K562 (cell line): ENCODE results near the gene AAR2. TPM values are rescaled to one million over a fixed set of nuclear protein-coding genes. Genes with fewer than 3 reads are reported as not detected.

ENCODE experiments used
- ATAC-seq: fragments of 200-7000 bp; cut with Tn5 transposase; 3 replicates; pipeline ENCODE4 v1.9.1; 2020; ENCODE audit warnings: moderate library complexity
- BruUV-seq: library from RNA; stranded (reverse); fragments of 400-500 nt; replicated peaks from 2 replicates; lab custom pipeline; 2021; lab: Mats Ljungman, UMichigan
- CTCF ChIA-PET: fragments of 300-600 bp; formaldehyde crosslinking; extraction: SDS; loops from one replicate; lab custom pipeline; 2021; ENCODE audit warnings: low intra/inter-chr PET ratio; lab: Yijun Ruan, JAX
- POLR2A ChIA-PET: fragments of 300-600, 350-650 bp; sonication (Branson Sonifier 250); formaldehyde crosslinking; extraction: SDS; loops from one replicate; lab custom pipeline; 2021; ENCODE audit warnings: antibody characterized with exemption, inconsistent platforms; lab: Yijun Ruan, JAX
- DNase-seq, 4 experiments: peaks; one replicate each; pipeline versions ENCODE4 v3.0.0 to v3.0.0-alpha.2; 2011 to 2018; ENCODE audit warnings: low spot score in 3 of 4, mixed read lengths in 3 of 4; ENCODE audit errors: extremely low read depth in 1 of 4
- FAIRE-seq: peaks from 2 replicates; lab custom pipeline; 2011; peaks lifted over from hg19 to GRCh38; lab: Jason Lieb, UNC
- H2AFZ ChIP-seq: 2 replicates; pipeline ENCODE4 v1.6.0; 2011; ENCODE audit warnings: low read depth, low read length, control low read depth, inconsistent platforms
- H3K27ac ChIP-seq: fragments of 200-600 bp; 3 replicates; pipeline ENCODE4 v1.8.0; 2011; ENCODE audit warnings: low read depth, mild to moderate bottlenecking, control low read depth, inconsistent platforms, low read length, moderate library complexity, mixed read lengths; ENCODE audit errors: extremely low read depth
- H3K27me3 ChIP-seq, 2 experiments: fragments of 300-600 bp in 1 of 2; 2 replicates in 1 of 2; 3 replicates in 1 of 2; pipeline versions ENCODE4 v1.6.0 to v1.8.0; 2011; ENCODE audit warnings: inconsistent platforms in 2 of 2, low read length in 2 of 2, mild to moderate bottlenecking in 1 of 2, mixed read lengths in 1 of 2, moderate library complexity in 1 of 2; ENCODE audit not compliant: control insufficient read depth in 2 of 2, insufficient read depth in 2 of 2
- H3K36me3 ChIP-seq: fragments of 300-600 bp; 3 replicates; pipeline ENCODE4 v1.8.0; 2011; ENCODE audit warnings: mild to moderate bottlenecking, low read length, inconsistent platforms; ENCODE audit not compliant: control insufficient read depth, insufficient read depth
- H3K4me1 ChIP-seq, 2 experiments: fragments of 200-600 bp in 1 of 2; replicated peaks in 1 of 2; 2 replicates in 1 of 2; 3 replicates in 1 of 2; pipeline versions ENCODE4 v1.5.1 to v1.8.0; 2011; ENCODE audit warnings: inconsistent platforms in 2 of 2, low read length in 2 of 2, mild to moderate bottlenecking in 1 of 2, mixed read lengths in 1 of 2, moderate library complexity in 1 of 2; ENCODE audit not compliant: control insufficient read depth in 2 of 2, insufficient read depth in 2 of 2
- H3K4me2 ChIP-seq: 2 replicates; pipeline ENCODE4 v1.6.1; 2011; ENCODE audit warnings: low read length, control low read depth, inconsistent platforms, mixed read lengths; ENCODE audit not compliant: insufficient read depth
- H3K4me3 ChIP-seq: fragments of 200-600 bp; sonication (generic), shearing (Covaris generic); 2 replicates; pipeline ENCODE4 v1.5.1; 2016; ENCODE audit warnings: control low read depth, inconsistent platforms
- H3K79me2 ChIP-seq: fragments of 200-600 bp; 3 replicates; pipeline ENCODE4 v1.8.0; 2011; ENCODE audit warnings: low read length, inconsistent platforms; ENCODE audit not compliant: control insufficient read depth, insufficient read depth
- H3K9ac ChIP-seq, 2 experiments: 2 replicates each; pipeline versions ENCODE4 v1.6.0 to v1.6.1; 2011; ENCODE audit warnings: low read depth in 2 of 2, low read length in 2 of 2, control low read depth in 1 of 2, inconsistent platforms in 1 of 2, mild to moderate bottlenecking in 1 of 2, mixed read lengths in 1 of 2; ENCODE audit not compliant: insufficient read depth in 1 of 2
- H3K9me1 ChIP-seq: one replicate; pipeline ENCODE4 v1.6.0; 2011; ENCODE audit warnings: inconsistent platforms, mild to moderate bottlenecking, low read length, moderate library complexity; ENCODE audit not compliant: control insufficient read depth, insufficient read depth
- H3K9me3 ChIP-seq: replicated peaks from 2 replicates; pipeline ENCODE4 v1.5.1; 2011; ENCODE audit warnings: low read depth, low read length, inconsistent platforms; ENCODE audit not compliant: control insufficient read depth, insufficient read depth
- H4K20me1 ChIP-seq: replicated peaks from 2 replicates; pipeline ENCODE4 v1.6.1; 2011; ENCODE audit warnings: low read length, inconsistent platforms, mixed read lengths; ENCODE audit not compliant: control insufficient read depth, insufficient read depth
- ARNT ChIP-seq, 2 experiments: fragments of 450-650 bp; IDR thresholded peaks; 2 replicates each; pipeline ENCODE4 v1.6.1; 2016; ENCODE audit warnings: mild to moderate bottlenecking in 1 of 2
- BRD9 ChIP-seq: fragments of 450-650 bp; IDR thresholded peaks from 2 replicates; pipeline ENCODE4 v1.6.1; 2018; ENCODE audit warnings: low read depth; ENCODE audit not compliant: partially characterized antibody
- CREM ChIP-seq: IDR thresholded peaks from 2 replicates; pipeline ENCODE4 v1.6.1; 2014; ENCODE audit warnings: antibody characterized with exemption, low read depth
- MEIS2 ChIP-seq: fragments of 450-650 bp; IDR thresholded peaks from 2 replicates; pipeline ENCODE4 v1.6.1; 2014; ENCODE audit warnings: mild to moderate bottlenecking; ENCODE audit not compliant: partially characterized antibody
- MXI1 ChIP-seq: IDR thresholded peaks from 2 replicates; pipeline ENCODE4 v1.6.1; 2011; ENCODE audit warnings: low read depth, mild to moderate bottlenecking, improper control_type of control experiment, low read length
- PML ChIP-seq: IDR thresholded peaks from 2 replicates; pipeline ENCODE4 v1.6.1; 2012; ENCODE audit warnings: low read length, inconsistent platforms
- SIN3B ChIP-seq: fragments of 450-650 bp; IDR thresholded peaks from 2 replicates; pipeline ENCODE4 v1.6.1; 2017; ENCODE audit warnings: low read depth, mild to moderate bottlenecking, moderate library complexity
- SMAD4 ChIP-seq: fragments of 250-450 bp; sonication (Bioruptor Pico); conservative IDR thresholded peaks from 2 replicates; pipeline ENCODE4 v1.8.0; 2021; ENCODE audit warnings: inconsistent platforms, mild to moderate bottlenecking, moderate library complexity
- TCF7L2 ChIP-seq: fragments of 150-350 bp; IDR thresholded peaks from 2 replicates; pipeline ENCODE4 v1.6.1; 2016; ENCODE audit warnings: low read depth, mild to moderate bottlenecking, low read length, moderate library complexity
- TGIF2 ChIP-seq: sonication (generic); formaldehyde crosslinking; IDR thresholded peaks from 2 replicates; pipeline ENCODE4 v1.8.1; 2022; ENCODE audit warnings: mild to moderate bottlenecking, missing genetic modification reagents, moderate library complexity
- ZNF134 ChIP-seq: fragments of 250-450 bp; sonication (Bioruptor Pico); conservative IDR thresholded peaks from 2 replicates; pipeline ENCODE4 v1.4.0; 2020
- ZNF197 ChIP-seq: fragments of 200-800 bp; sonication (Bioruptor generic); IDR thresholded peaks from 2 replicates; pipeline ENCODE4 v1.6.1; 2016; ENCODE audit warnings: low read depth, missing genetic modification characterization, missing compliant biosample characterization
- ZNF3 ChIP-seq: fragments of 250-450 bp; sonication (Bioruptor Pico); IDR thresholded peaks from 2 replicates; pipeline ENCODE4 v1.5.0; 2021; ENCODE audit warnings: mild to moderate bottlenecking, moderate library complexity
- WGBS: fragments of 100-300 bp; shearing (Covaris generic); methylation state at CpG from one replicate; pipeline ENCODE4 v1.1.6; 2016; ENCODE audit warnings: low coverage, mixed read lengths; ENCODE audit not compliant: insufficient coverage; ENCODE audit errors: missing lambda C conversion rate; 5-methylcytosine and 5-hydroxymethylcytosine counted together
- in situ Hi-C: fragments of 300-500 bp; cut with MboI; formaldehyde crosslinking; loops from 4 replicates; pipeline ENCODE4 v1.15.0; 2018; ENCODE audit warnings: inconsistent platforms, mixed read lengths
- intact Hi-C: fragments of 100-400 bp; cut with micrococcal nuclease; formaldehyde crosslinking; loops from 2 replicates; pipeline ENCODE4 v1.14.2; 2022
- polyA plus RNA-seq, 8 experiments: library from polyadenylated mRNA; depleted of rRNA in 4 of 8; stranded (reverse) in 5 of 8; unstranded in 3 of 8; fragments of >200 nt; fragmentation: Nextera tagmentation in 2 of 8; fragmentation: Illumina TruSeq in 1 of 8; extraction: Ambion mirVana in 2 of 8; extraction: Trizol in 1 of 8; gene quantifications; 2 replicates each; pipeline versions ENCODE4 v1.2.1 to v1.2.3, GENCODE V29; 2011 to 2014; ENCODE audit warnings: inconsistent platforms in 1 of 8, missing spikeins in 1 of 8
- total RNA-seq, 7 experiments: library from RNA; depleted of rRNA in 6 of 7; stranded (reverse); fragments of >200 nt in 6 of 7; fragmentation: Illumina TruSeq in 2 of 7; extraction: Trizol in 2 of 7; gene quantifications; 2 replicates each; pipeline versions ENCODE4 v1.2.1 to v1.2.3, GENCODE V29; 2011 to 2021; ENCODE audit warnings: low replicate concordance in 1 of 7
- TF ChIP-seq, protein P1 (sequence below): sonication (generic); formaldehyde crosslinking; IDR thresholded peaks from 2 replicates; pipeline ENCODE4 v1.9.0; 2022; ENCODE audit warnings: mild to moderate bottlenecking, missing genetic modification reagents
- TF ChIP-seq, protein P2 (sequence below): sonication (generic); formaldehyde crosslinking; IDR thresholded peaks from 2 replicates; pipeline ENCODE4 v1.8.0; 2022; ENCODE audit warnings: missing genetic modification reagents, mild to moderate bottlenecking, moderate library complexity, borderline replicate concordance
- TF ChIP-seq, protein P3 (sequence below): sonication (generic); IDR thresholded peaks from 2 replicates; pipeline ENCODE4 v1.6.1; 2016
- TF ChIP-seq, protein P4 (sequence below): fragments of 150-350 bp; IDR thresholded peaks from 2 replicates; pipeline ENCODE4 v1.6.1; 2014; ENCODE audit warnings: low read depth, mild to moderate bottlenecking, low read length, borderline replicate concordance

Gene AAR2
- total and polyA plus RNA-seq, 9 of the 15 experiments (the other 6 are each of a cell fraction or from before 2014, with no cell fraction given), result 6.5 to 36.2 (median 24.7) TPM

DNA sequence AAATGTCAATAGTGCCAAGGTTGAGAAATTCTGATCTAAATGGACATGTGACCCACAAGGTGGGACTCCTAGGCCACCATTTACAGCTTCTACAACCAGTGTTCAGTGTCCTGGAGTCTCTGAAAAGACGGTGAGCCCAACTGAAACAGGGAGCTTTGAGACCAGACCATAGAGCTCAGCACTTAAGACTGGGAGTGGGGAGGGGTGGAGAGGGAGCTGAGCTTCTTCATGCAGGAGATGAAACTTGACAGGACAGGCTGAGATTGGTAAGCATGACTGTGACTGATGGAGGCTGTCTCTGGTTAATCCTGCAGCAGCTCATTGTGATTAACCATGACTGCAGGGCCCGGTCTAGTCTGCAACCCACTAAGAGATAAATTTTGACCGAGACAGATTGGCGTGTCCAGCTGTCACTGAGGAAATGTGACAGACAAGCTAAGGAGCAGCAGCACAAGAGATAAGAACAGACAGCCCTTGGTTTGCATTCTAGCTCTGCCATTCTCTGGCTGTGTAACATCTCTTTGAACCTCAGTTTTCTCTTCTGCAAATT lies 1.4 kb upstream of the AAR2 start (continued):
- TF ChIP-seq SMAD4 (CRISPR knock-in tag) (peak; percentile 59; the same call in 1 of the 2 replicates), BRD9 (no peak), ZNF134 (CRISPR knock-in tag) (no peak), MEIS2 (peak; percentile 94), SIN3B (no peak)
- TF ChIP-seq, protein P1, sequence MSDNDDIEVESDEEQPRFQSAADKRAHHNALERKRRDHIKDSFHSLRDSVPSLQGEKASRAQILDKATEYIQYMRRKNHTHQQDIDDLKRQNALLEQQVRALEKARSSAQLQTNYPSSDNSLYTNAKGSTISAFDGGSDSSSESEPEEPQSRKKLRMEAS, result no peak
- TF ChIP-seq, protein P2, sequence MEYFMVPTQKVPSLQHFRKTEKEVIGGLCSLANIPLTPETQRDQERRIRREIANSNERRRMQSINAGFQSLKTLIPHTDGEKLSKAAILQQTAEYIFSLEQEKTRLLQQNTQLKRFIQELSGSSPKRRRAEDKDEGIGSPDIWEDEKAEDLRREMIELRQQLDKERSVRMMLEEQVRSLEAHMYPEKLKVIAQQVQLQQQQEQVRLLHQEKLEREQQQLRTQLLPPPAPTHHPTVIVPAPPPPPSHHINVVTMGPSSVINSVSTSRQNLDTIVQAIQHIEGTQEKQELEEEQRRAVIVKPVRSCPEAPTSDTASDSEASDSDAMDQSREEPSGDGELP (CRISPR knock-in tag), result peak; percentile 24; the same call in 1 of the 2 replicates
- TF ChIP-seq, all 486 proteins: peak for 9

DNA sequence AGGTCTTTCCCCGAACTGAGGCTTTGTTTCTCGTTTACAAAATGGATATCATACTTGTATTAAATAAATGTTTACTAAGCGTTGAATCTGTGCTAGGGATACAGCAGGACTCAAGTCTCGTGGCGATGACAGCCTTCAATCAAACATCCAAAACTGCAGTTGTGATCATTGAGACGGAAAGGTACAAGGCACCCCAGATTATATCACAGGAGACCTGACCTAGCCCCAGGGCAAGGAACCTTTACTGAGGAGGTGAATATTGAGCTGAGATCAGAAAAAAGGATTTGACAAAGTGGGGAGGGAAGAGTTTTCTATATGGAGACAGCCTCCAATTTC lies 476 bp downstream of the AAR2 start:
- POLR2A ChIA-PET, result interaction anchor here (0.7 to 1.5 kb wide), 9 partner anchors 9 to 397 kb away, joined by 3 to 6 read pairs (median 3); no protein-coding TSS in a partner anchor
- Histone ChIP-seq H3K9ac (peak overlapping the region; percentile 80 to 92), H4K20me1 (no peaks in the 10 kb centered on the region), H3K9me1 (no peaks in the 10 kb centered on the region), H3K4me1 (peaks cover 5 to 7% of the 10 kb centered on the region in 2 experiments; a peak in 4 of 5 replicates), H3K9me3 (no peaks in the 10 kb centered on the region), H2AFZ (peak overlapping the region; percentile 97), H3K4me2 (peak overlapping the region; percentile 84), H3K27me3 (peaks cover 2 to 11% of the 10 kb centered on the region in 2 experiments; a peak in 4 of 5 replicates), H3K36me3 (peaks cover 37% of the 10 kb centered on the region; the same call in 2 of the 3 replicates), H3K27ac (peak overlapping the region; percentile 59), H3K4me3 (peak overlapping the region; percentile 60), H3K79me2 (peaks cover 35% of the 10 kb centered on the region)
- ATAC-seq (peak; percentile 8; the same call in 1 of the 3 replicates), FAIRE-seq (no peak), DNase-seq (peak in 1 of 4 experiments; percentile 9)
- WGBS, result 0% methylated on average over 6 of the region's 6 CpGs
- CTCF ChIA-PET, result no interaction called here
- BruUV-seq, result no TSS peak
- intact Hi-C loops (no loop called here), in situ Hi-C loops (no loop called here)
- TF ChIP-seq PML, result no peak
- no peak for TF ChIP-seq MXI1
- TF ChIP-seq CREM, result no peak
- TF ChIP-seq, protein P3, sequence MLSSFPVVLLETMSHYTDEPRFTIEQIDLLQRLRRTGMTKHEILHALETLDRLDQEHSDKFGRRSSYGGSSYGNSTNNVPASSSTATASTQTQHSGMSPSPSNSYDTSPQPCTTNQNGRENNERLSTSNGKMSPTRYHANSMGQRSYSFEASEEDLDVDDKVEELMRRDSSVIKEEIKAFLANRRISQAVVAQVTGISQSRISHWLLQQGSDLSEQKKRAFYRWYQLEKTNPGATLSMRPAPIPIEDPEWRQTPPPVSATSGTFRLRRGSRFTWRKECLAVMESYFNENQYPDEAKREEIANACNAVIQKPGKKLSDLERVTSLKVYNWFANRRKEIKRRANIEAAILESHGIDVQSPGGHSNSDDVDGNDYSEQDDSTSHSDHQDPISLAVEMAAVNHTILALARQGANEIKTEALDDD, result no peak
- no peak for TF ChIP-seq TCF7L2
- TF ChIP-seq, protein P4, sequence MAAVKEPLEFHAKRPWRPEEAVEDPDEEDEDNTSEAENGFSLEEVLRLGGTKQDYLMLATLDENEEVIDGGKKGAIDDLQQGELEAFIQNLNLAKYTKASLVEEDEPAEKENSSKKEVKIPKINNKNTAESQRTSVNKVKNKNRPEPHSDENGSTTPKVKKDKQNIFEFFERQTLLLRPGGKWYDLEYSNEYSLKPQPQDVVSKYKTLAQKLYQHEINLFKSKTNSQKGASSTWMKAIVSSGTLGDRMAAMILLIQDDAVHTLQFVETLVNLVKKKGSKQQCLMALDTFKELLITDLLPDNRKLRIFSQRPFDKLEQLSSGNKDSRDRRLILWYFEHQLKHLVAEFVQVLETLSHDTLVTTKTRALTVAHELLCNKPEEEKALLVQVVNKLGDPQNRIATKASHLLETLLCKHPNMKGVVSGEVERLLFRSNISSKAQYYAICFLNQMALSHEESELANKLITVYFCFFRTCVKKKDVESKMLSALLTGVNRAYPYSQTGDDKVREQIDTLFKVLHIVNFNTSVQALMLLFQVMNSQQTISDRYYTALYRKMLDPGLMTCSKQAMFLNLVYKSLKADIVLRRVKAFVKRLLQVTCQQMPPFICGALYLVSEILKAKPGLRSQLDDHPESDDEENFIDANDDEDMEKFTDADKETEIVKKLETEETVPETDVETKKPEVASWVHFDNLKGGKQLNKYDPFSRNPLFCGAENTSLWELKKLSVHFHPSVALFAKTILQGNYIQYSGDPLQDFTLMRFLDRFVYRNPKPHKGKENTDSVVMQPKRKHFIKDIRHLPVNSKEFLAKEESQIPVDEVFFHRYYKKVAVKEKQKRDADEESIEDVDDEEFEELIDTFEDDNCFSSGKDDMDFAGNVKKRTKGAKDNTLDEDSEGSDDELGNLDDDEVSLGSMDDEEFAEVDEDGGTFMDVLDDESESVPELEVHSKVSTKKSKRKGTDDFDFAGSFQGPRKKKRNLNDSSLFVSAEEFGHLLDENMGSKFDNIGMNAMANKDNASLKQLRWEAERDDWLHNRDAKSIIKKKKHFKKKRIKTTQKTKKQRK, result no peak
- no peak for TF ChIP-seq ARNT (IDR thresholded peaks at IDR 0.05)
- no peak for TF ChIP-seq TGIF2
- TF ChIP-seq ZNF197 (CRISPR knock-in tag), result no peak
- no peak for TF ChIP-seq ZNF3 (CRISPR knock-in tag)
